CD14-positive monocyte (primary cell): ENCODE measurements around the gene WFDC1. TPM values are rescaled to one million over a fixed set of nuclear protein-coding genes. Genes with fewer than 3 reads are reported as not detected.

Experiments used
- DNase-seq, 3 donors: peaks; one replicate each; pipeline ENCODE4 v3.0.0-alpha.2; 2011 to 2022
- H2AFZ ChIP-seq: 2 replicates; pipeline ENCODE4 v1.6.0; 2012; ENCODE audit warnings: mild to moderate bottlenecking, low read depth, low read length, inconsistent platforms; ENCODE audit not compliant: insufficient read depth, poor library complexity, severe bottlenecking
- H3K27ac ChIP-seq, 2 donors: 1 replicate in 1 of 2; 2 replicates in 1 of 2; pipeline ENCODE4 v1.5.1; 2012 to 2013; ENCODE audit warnings: low read length in 2 of 2, control low read depth in 1 of 2, inconsistent platforms in 1 of 2, low read depth in 1 of 2, mild to moderate bottlenecking in 1 of 2
- H3K27me3 ChIP-seq, 2 donors: one replicate each; pipeline versions ENCODE4 v1.6.0 to v1.6.1; 2011 to 2013; ENCODE audit warnings: low read length in 2 of 2; ENCODE audit not compliant: control insufficient read depth in 2 of 2, insufficient read depth in 2 of 2
- H3K36me3 ChIP-seq, 2 donors: replicated peaks in 1 of 2; 1 replicate in 1 of 2; 2 replicates in 1 of 2; pipeline versions ENCODE4 v1.5.1 to v1.6.1; 2012 to 2013; ENCODE audit warnings: low read length in 2 of 2, control low read depth in 1 of 2, inconsistent platforms in 1 of 2, mild to moderate bottlenecking in 1 of 2; ENCODE audit not compliant: insufficient read depth in 2 of 2, control insufficient read depth in 1 of 2
- H3K4me1 ChIP-seq, 2 donors: 1 replicate in 1 of 2; 2 replicates in 1 of 2; pipeline versions ENCODE4 v1.5.1 to v1.6.1; 2012 to 2013; ENCODE audit warnings: low read length in 2 of 2, control low read depth in 1 of 2, inconsistent platforms in 1 of 2, mild to moderate bottlenecking in 1 of 2, moderate library complexity in 1 of 2; ENCODE audit not compliant: insufficient read depth in 2 of 2, control insufficient read depth in 1 of 2
- H3K4me2 ChIP-seq: replicated peaks from 2 replicates; pipeline ENCODE3; 2012; ENCODE audit warnings: low read length, moderate library complexity, mild to moderate bottlenecking; ENCODE audit not compliant: poor library complexity, severe bottlenecking; ENCODE audit errors: extremely low read depth
- H3K4me3 ChIP-seq, 3 experiments: fragments of 200-600 bp in 1 of 3; sonication (generic) in 1 of 3; replicated peaks in 1 of 3; 1 replicate in 2 of 3; 2 replicates in 1 of 3; pipeline ENCODE4 v1.5.1; 2011 to 2013; ENCODE audit warnings: low read length in 3 of 3, mild to moderate bottlenecking in 3 of 3, control low read depth in 2 of 3, low read depth in 2 of 3, inconsistent platforms in 1 of 3, moderate library complexity in 1 of 3
- H3K79me2 ChIP-seq: 2 replicates; pipeline ENCODE4 v1.6.0; 2012; ENCODE audit warnings: mild to moderate bottlenecking, control low read depth, inconsistent platforms, low read length, moderate library complexity; ENCODE audit not compliant: insufficient read depth
- H3K9ac ChIP-seq: 2 replicates; pipeline ENCODE4 v1.6.0; 2017; ENCODE audit warnings: low read length, mild to moderate bottlenecking; ENCODE audit not compliant: insufficient read depth, poor library complexity, severe bottlenecking
- H3K9me3 ChIP-seq, 2 donors: replicated peaks in 1 of 2; 1 replicate in 1 of 2; 2 replicates in 1 of 2; pipeline versions ENCODE4 v1.5.1 to v1.6.1; 2012 to 2013; ENCODE audit warnings: low read length in 2 of 2, control low read depth in 1 of 2; ENCODE audit not compliant: control insufficient read depth in 1 of 2, insufficient read depth in 1 of 2
- H4K20me1 ChIP-seq: 2 replicates; pipeline ENCODE4 v1.6.0; 2012; ENCODE audit warnings: mild to moderate bottlenecking, low read length, control low read depth, moderate library complexity; ENCODE audit not compliant: insufficient read depth
- H3K27ac Mint-ChIP-seq, 7 donors: one replicate each; pipeline ENCODE4 v1.8.0; 2020; ENCODE audit warnings: mild to moderate bottlenecking in 7 of 7, mixed read lengths in 7 of 7, moderate library complexity in 6 of 7, inconsistent platforms in 2 of 7
- H3K27me3 Mint-ChIP-seq, 3 donors: one replicate each; pipeline ENCODE4 v1.8.0; 2021 to 2022; ENCODE audit warnings: low read depth in 3 of 3, mild to moderate bottlenecking in 3 of 3, mixed read lengths in 3 of 3, moderate library complexity in 3 of 3, inconsistent platforms in 1 of 3
- H3K36me3 Mint-ChIP-seq, 2 donors: one replicate each; pipeline ENCODE4 v1.8.0; 2020; ENCODE audit warnings: mixed read lengths in 2 of 2, inconsistent platforms in 1 of 2, mild to moderate bottlenecking in 1 of 2
- H3K4me1 Mint-ChIP-seq: one replicate; pipeline ENCODE4 v1.8.0; 2020; ENCODE audit warnings: mild to moderate bottlenecking, mixed read lengths
- H3K4me3 Mint-ChIP-seq, 2 donors: one replicate each; pipeline ENCODE4 v1.8.0; 2020; ENCODE audit warnings: mild to moderate bottlenecking in 2 of 2, mixed read lengths in 2 of 2, moderate library complexity in 1 of 2
- H3K9me3 Mint-ChIP-seq, 7 donors: one replicate each; pipeline ENCODE4 v1.8.0; 2020 to 2022; ENCODE audit warnings: mixed read lengths in 7 of 7, mild to moderate bottlenecking in 6 of 7, moderate library complexity in 6 of 7, inconsistent platforms in 2 of 7
- WGBS: methylation state at CpG from one replicate; pipeline ENCODE4 v1.1.5; 2013; ENCODE audit warnings: missing lambda C conversion rate; ENCODE audit not compliant: insufficient coverage; 5-methylcytosine and 5-hydroxymethylcytosine counted together
- intact Hi-C, 2 donors: fragments of 100-400 bp; cut with micrococcal nuclease; formaldehyde crosslinking; loops; one replicate each; pipeline versions ENCODE4 v1.15.0 to v1.15.1; 2023
- polyA plus RNA-seq, 3 donors: library from polyadenylated mRNA; depleted of rRNA in 1 of 3; unstranded in 2 of 3; stranded (reverse) in 1 of 3; fragments of 300-500 nt in 2 of 3; fragments of >200 nt in 1 of 3; fragmentation: Illumina TruSeq in 2 of 3; gene quantifications; 1 replicate in 2 of 3; 2 replicates in 1 of 3; pipeline ENCODE4 v1.2.3, GENCODE V29; 2012 to 2021
- TF ChIP-seq, protein P1 (sequence below): fragments of 200-600 bp; IDR thresholded peaks from one replicate; pipeline ENCODE4 v1.8.0; 2022; ENCODE audit warnings: antibody characterized with exemption, mild to moderate bottlenecking

The WFDC1 gene
- polyA plus RNA-seq, 3 donors, result not detected

- peaks cover 5% of the 10 kb centered on the region for H3K4me1 Mint-ChIP-seq
- Histone ChIP-seq H3K9ac (no peak overlapping the region), H3K9me3 (no peaks in the 10 kb centered on the region), H4K20me1 (no peaks in the 10 kb centered on the region), H3K4me3 (no peak overlapping the region), H3K4me1 (no peaks in the 10 kb centered on the region), H3K4me2 (no peak overlapping the region), H2AFZ (no peak overlapping the region), H3K79me2 (no peaks in the 10 kb centered on the region), H3K27ac (no peak overlapping the region), H3K27me3 (no peaks in the 10 kb centered on the region), H3K36me3 (no peaks in the 10 kb centered on the region)
- no peak overlapping the region for H3K27ac Mint-ChIP-seq
- 100% methylated on average over 3 of the region's 7 CpGs for WGBS
- peaks cover 15 to 26% (median 22%) of the 10 kb centered on the region in 3 donors for H3K27me3 Mint-ChIP-seq
- no peaks in the 10 kb centered on the region for H3K36me3 Mint-ChIP-seq
- peaks cover 0 to 7% (median 2%) of the 10 kb centered on the region in 7 donors for H3K9me3 Mint-ChIP-seq
- TF ChIP-seq, protein P1, sequence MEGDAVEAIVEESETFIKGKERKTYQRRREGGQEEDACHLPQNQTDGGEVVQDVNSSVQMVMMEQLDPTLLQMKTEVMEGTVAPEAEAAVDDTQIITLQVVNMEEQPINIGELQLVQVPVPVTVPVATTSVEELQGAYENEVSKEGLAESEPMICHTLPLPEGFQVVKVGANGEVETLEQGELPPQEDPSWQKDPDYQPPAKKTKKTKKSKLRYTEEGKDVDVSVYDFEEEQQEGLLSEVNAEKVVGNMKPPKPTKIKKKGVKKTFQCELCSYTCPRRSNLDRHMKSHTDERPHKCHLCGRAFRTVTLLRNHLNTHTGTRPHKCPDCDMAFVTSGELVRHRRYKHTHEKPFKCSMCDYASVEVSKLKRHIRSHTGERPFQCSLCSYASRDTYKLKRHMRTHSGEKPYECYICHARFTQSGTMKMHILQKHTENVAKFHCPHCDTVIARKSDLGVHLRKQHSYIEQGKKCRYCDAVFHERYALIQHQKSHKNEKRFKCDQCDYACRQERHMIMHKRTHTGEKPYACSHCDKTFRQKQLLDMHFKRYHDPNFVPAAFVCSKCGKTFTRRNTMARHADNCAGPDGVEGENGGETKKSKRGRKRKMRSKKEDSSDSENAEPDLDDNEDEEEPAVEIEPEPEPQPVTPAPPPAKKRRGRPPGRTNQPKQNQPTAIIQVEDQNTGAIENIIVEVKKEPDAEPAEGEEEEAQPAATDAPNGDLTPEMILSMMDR, result no peak
- H3K4me3 Mint-ChIP-seq, result no peak overlapping the region
- no peak for DNase-seq
- intact Hi-C loops, result no loop called here
These were observed 83.4 kb downstream of the WFDC1 start for GRCh38 chr16:84378099-84378498.

GRCh38 chr16:84378567-84378966 lies 83.9 kb downstream of the WFDC1 start:
- H2AFZ ChIP-seq, result no peak overlapping the region
- H3K27ac Mint-ChIP-seq, result no peak overlapping the region
- no peaks in the 10 kb centered on the region for H3K79me2 ChIP-seq
- no peaks in the 10 kb centered on the region for H3K9me3 ChIP-seq
- no peaks in the 10 kb centered on the region for H4K20me1 ChIP-seq
- peaks cover 12 to 26% (median 22%) of the 10 kb centered on the region in 3 donors for H3K27me3 Mint-ChIP-seq
- no peak for DNase-seq
- H3K4me3 Mint-ChIP-seq, result no peak overlapping the region
- TF ChIP-seq, protein P1, result no peak
- peaks cover 3% of the 10 kb centered on the region for H3K4me1 Mint-ChIP-seq
- H3K27ac ChIP-seq, result no peak overlapping the region
- H3K4me3 ChIP-seq, result no peak overlapping the region
- no peak overlapping the region for H3K9ac ChIP-seq
- 89% methylated on average over 8 of the region's 13 CpGs for WGBS
- no peaks in the 10 kb centered on the region for H3K36me3 Mint-ChIP-seq
- H3K4me2 ChIP-seq, result no peak overlapping the region
- H3K4me1 ChIP-seq, result no peaks in the 10 kb centered on the region
- H3K9me3 Mint-ChIP-seq, result peaks cover 0 to 7% (median 2%) of the 10 kb centered on the region in 7 donors
- intact Hi-C loops, result no loop called here
- no peaks in the 10 kb centered on the region for H3K27me3 ChIP-seq
- no peaks in the 10 kb centered on the region for H3K36me3 ChIP-seq
